HG02943 (cell line): ENCODE measurements around the gene SCN2B.
"Not testable (repeated sequence)": the region's sequence is repeated elsewhere in the genome, so short reads cannot be mapped to it uniquely, and the experiment has no call there.

Experiments
- ATAC-seq: cut with Tn5 transposase; IDR thresholded peaks from one replicate; pipeline ENCODE4 v1.9.1; 2021; ENCODE audit warnings: mild to moderate bottlenecking, low read depth, moderate library complexity; ENCODE audit not compliant: unreplicated experiment

SCN2B gene

GRCh38 chr11:118207079-118207478 lies 30.6 kb upstream of the SCN2B start:
- ATAC-seq, result no peak

GRCh38 chr11:118206391-118207031 lies 30.1 kb upstream of the SCN2B start:
- no peak for ATAC-seq

GRCh38 chr11:118205606-118206378 lies 29.4 kb upstream of the SCN2B start:
- ATAC-seq, result no peak

DNA sequence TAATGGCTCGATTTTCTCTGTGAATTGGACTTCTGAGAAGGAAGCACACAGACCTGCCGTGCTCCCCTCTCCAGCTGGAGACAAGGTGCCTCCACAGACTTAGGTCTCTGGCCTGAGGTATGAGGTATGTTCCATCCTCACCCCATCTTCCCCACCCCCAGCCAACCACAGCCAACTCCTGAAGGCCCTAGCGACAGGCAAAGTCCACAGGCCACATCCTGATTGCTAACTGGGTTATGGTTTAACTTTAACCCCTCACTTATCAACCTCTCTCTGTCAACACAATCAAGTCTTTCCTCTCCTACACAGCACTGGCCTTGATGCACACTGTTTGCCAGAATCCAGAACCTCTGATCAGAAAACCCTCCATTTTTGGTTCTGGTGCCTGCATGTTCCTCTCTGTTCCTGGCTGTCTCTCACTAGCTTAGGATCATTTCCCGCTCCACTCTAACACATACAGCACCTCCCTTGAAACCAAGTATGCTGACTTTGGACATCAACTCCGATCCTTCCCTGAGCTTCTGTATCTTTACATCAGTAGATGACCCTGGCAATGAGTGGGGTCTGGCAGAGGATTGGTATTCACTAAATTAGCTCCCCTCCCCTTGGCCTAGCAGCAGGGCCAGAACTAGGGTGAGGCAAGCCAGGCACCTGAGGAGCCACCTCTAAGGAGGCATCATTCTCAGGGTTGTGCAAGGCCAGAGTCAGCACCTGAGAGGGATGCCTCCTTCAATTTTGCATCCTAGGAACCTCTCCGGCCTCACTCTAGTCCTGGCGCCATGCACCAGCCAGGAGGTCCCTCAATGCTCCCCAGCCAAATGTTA lies 26.4 kb upstream of the SCN2B start:
- peak; percentile 69 for ATAC-seq

DNA sequence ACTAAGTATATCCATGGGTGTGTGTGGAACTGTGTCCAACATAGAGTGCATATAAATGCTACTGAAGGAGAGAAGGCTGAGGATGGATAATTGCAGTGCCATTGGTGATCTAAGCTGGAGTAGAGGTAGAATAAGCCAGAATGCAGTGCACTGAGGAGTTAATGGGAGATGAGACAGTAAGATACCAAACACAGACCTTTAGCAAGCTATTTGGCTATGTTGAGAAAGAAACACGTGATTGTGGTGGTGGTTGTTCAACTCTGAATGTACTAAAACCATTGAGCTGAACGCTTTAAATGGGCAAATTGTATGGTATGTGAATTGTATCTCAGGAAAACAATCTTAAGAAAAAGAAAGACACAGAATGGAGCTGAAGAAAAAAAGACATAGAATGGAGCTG lies 25.5 kb upstream of the SCN2B start:
- no peak for ATAC-seq

DNA sequence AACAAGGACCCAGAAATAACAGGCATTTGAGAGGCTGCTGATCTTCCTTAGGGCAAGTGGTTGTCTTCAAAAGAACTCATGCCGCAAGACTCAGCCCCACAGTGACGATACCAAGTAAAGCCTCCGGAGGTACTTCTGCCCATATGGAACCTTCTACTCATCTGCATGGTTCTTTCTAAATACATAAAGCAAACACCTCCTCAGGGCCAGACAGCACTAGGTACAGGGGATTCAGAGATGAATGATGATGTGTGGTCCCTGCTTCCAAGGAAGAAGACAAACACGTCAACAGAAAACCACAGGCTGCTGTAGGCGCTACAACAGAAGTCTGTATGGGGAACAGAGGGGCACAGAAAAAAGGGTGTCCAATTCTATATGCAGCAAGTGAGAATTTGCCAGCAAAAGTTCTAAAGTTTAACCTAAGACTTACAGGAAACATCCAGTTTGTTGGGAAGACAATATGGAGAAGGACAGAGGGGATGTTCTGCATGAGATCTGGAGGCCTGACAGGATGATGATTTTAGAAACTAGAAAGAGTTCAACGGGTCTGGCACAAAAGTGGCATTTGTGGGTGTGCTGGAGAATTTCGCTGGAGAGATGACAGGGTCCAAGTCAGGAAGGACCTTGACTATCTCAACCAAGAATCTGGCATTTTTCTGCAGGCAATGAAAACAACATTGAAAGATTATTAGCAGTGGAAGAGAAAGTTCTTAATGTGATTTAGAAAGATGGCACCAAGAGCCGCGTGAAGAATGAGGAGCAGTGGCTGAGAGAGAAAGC lies 24.7 kb upstream of the SCN2B start:
- no peak for ATAC-seq

- ATAC-seq, result no peak
Measured at GRCh38 chr11:118200497-118200896, 24.1 kb upstream of the SCN2B start.

DNA sequence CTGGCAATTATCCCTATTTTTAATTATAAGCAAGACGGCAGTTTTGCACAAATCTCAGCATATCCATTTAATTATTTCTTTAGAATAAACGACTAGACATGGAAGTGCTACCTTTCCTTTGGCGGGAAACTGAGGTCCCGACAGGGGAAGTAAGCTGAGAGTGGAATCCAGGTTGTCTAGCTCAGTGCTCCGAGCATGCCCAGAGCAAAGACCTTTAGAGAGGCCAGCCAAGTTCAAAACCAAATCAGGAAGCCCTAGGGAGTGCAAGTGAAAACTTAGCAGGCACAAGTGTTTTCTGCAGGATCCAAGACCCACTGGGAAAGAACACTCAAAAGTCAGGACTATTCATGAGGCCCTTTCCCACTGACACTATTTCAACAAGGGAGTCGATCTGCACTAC lies 22.7 kb upstream of the SCN2B start:
- no peak for ATAC-seq

DNA sequence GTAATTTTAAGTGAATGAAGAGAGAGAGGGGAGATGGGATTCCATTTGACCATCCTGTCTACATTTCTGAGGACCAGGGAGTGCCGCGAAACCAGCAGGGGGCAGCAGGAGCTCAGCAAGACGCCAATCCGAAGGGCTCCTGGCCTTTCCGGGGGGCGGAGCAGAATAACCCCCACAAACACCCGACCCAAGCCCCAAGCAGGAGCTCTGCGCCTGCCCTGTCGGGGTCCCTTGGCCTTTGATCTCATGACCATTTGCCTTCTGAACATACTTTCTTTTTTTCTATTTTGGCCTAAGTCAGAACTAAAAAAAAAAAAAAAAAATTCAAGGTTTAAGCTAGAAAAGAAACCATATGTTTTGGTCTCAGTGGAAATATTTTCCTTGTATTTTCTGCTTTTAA lies 21.9 kb upstream of the SCN2B start:
- no peak for ATAC-seq

GRCh38 chr11:118194835-118195627 lies 18.6 kb upstream of the SCN2B start:
- no peak for ATAC-seq

DNA sequence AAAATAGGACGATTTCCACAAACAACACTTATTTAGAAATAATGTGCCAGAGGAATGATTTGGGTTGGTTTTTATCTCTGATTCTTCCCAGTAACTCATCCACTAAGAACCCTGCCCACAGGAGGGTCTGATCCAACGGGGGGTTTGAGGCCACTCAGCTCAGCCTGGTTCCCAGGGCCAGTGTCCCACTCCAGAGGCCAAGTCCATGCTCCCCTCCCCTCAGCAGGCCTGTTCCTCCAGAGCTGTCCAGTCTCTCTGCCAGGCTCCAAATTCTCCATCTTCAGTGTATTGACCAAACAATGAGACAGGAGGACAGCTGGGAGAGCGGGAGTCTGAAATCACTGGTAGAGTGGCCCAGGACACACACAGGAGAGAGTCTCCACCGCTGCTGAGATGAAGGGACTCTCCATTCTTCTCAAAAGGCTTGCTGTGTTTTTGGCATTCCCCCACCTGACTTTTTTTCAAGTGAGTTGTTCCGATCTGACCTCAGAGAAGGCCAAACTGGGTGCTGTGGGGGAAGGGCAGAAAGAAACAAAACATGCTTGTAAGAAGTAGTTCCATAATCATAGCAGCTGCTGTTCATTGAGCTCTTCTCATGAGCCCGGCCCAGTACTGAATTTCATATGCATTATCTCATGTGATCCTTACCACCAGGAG lies 17.6 kb upstream of the SCN2B start:
- ATAC-seq, result no peak

- ATAC-seq, result not testable (repeated sequence)
Measured at GRCh38 chr11:118192817-118193216, 16.4 kb upstream of the SCN2B start.

DNA sequence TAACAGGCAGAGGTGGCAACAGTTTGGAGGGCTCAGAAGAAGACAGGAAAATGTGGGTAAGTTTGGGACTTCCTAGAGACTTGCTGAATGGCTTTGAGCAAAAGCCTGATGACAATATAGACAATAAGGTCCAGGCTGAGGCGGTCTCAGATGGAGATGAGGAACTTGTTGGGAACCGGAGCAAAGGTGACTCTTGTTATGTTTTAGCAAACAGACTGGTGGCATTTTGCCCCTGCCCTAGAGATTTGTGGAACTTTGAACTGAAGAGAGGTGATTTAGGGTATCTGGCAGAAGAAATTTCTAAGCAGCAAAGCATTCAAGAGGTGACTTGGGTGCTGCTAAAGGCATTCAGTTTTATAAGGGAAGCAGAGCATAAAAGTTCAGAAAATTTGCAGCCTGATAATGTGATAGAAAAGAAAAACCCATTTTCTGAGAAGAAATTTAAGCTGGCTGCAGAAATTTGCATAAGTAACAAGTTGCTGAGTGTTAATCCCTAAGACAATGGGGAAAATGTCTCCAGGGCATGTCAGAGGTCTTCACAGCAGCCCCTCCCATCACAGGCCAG lies 14.6 kb upstream of the SCN2B start:
- ATAC-seq, result not testable (repeated sequence)

DNA sequence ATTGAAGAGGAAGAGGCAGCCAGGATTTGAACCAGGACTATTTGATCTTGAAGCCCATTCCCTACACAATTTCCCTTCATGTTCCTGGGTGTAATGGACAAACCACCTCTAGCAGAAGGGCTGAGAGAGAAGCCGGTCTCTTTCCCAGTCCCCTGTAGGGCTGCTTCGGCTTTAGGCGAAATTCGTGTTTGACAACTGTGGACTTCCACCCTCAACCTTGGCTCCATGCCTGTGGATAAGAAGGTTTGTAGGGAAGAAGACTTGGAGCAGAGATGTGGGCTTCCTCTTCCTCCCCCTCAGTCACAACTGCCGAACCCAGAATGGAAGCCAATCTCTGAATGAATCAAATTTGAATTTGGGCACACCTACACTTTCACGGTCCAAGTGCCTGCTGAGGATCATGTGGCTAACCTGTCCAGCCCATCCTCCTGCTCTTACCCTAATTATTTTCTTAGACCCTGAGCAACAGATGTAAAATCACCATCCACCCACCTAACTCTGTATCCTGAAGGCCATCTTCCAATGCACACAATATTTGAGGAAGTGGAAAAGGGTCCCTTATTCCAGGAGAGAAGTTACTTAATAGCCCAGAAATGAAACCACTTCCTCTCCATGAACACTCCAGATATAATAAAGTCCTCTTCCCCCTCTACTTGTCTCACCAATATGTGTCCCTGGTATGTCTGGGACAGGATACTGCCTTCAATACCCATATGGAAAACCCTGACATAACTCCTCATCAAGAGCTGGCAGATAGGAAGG lies 10.1 kb upstream of the SCN2B start:
- no peak for ATAC-seq

DNA sequence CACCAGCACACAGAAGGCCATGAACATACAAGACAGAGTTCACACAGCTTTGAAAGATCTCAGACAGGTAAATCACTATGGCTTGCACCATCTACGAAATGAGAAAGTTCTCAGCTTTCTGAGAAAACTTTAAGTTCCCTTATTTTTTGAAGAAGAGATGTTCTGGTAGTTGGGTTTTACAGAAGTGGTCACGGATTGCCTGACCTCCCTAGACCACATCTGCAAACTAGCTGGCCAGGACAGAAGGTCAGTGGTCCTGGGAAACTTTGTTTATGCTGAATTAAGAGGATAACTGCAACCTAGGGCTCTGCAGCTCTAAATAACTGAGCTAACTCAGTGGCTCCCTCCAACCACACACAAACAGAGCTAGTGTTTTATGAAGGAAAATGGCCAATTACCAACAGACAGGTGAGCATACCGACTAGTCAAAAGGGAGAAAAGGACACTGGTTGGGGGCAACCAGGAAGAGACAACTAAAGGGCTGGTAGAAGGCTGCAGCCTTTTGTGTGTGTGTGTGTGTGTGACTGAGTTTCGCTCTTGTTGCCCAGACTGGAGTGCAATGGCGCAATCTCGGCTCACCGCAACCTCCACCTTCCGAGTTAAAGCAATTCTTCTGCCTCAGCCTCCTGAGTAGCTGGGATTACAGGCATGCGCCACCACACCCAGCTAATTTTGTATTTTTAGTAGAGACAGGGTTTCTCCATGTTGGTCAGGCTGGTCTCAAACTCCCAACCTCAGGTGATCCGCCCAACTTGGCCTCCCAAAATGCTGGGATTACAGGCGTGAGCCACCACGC lies 8.5 kb upstream of the SCN2B start:
- no peak for ATAC-seq

- not testable (repeated sequence) for ATAC-seq
Measured at GRCh38 chr11:118183691-118184090, 7.3 kb upstream of the SCN2B start.

GRCh38 chr11:118180300-118180703 lies 3.9 kb upstream of the SCN2B start:
- ATAC-seq, result no peak

DNA sequence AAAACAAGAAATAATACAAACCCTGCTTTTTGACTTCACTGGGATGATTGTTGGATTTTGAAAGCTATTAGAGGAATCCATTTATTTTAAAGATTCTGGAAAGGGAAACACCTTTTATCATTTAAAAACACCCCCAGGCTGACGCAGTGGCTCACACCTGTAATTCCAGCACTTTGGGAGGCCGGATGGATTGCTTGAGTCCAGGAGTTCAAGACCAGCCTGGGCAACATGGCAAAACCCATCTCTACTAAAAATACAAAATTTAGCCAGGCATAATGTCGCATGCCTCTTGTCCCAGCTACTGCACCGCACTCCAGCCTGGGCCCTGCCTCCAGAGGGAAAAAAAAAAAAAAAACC lies 317 bp upstream of the SCN2B start:
- ATAC-seq, result no peak
